Activated CD4-positive, alpha-beta T cell treated with anti-CD3 and anti-CD28 coated beads, Interleukin-2, amount 50 U/mL, for 16 hours (primary cell): Measurements from ENCODE around the gene SELENOW.
"Not testable (repeated sequence)": the region's sequence is repeated elsewhere in the genome, so short reads cannot be mapped to it uniquely, and the experiment has no call there.

Source experiments
- DNase-seq: peaks from one replicate; pipeline ENCODE4 v3.0.0-alpha.2; 2020

Gene SELENOW

GRCh38 chr19:47786566-47786965 is 8.1 kb downstream of the SELENOW start:
- DNase-seq, result no peak

GRCh38 chr19:47787307-47787706 is 8.8 kb downstream of the SELENOW start:
- not testable (repeated sequence) for DNase-seq

- not testable (repeated sequence) for DNase-seq
Measured at GRCh38 chr19:47789811-47790210, 11.3 kb downstream of the SELENOW start.

GRCh38 chr19:47790398-47790814 is 11.9 kb downstream of the SELENOW start:
- DNase-seq, result peak; percentile 85

- DNase-seq, result no peak
Measured at GRCh38 chr19:47792616-47793015, 14.1 kb downstream of the SELENOW start.

- DNase-seq, result no peak
Measured at GRCh38 chr19:47794526-47794925, 16.0 kb downstream of the SELENOW start.

GRCh38 chr19:47796785-47797184 is 18.3 kb downstream of the SELENOW start:
- DNase-seq, result no peak

GRCh38 chr19:47797996-47798903 is 19.7 kb downstream of the SELENOW start:
- DNase-seq, result no peak

GRCh38 chr19:47798904-47799266 is 20.4 kb downstream of the SELENOW start:
- no peak for DNase-seq

- DNase-seq, result no peak
Measured at GRCh38 chr19:47801270-47801669, 22.8 kb downstream of the SELENOW start.

- DNase-seq, result no peak
Measured at GRCh38 chr19:47802521-47803043, 24.1 kb downstream of the SELENOW start.

GRCh38 chr19:47803148-47803547 is 24.6 kb downstream of the SELENOW start:
- DNase-seq, result not testable (repeated sequence)

GRCh38 chr19:47803671-47804070 is 25.2 kb downstream of the SELENOW start:
- DNase-seq, result not testable (repeated sequence)

- not testable (repeated sequence) for DNase-seq
Measured at GRCh38 chr19:47804451-47804850, 25.9 kb downstream of the SELENOW start, which contains the start of gene TPRX1. Gene TPRX1 (minus strand): TSS chr19:47804551. CDS start chr19:47804539, 12 bp downstream.

GRCh38 chr19:47805313-47805712 is 26.8 kb downstream of the SELENOW start:
- DNase-seq, result no peak

GRCh38 chr19:47806435-47806834 is 27.9 kb downstream of the SELENOW start:
- DNase-seq, result no peak

GRCh38 chr19:47813304-47813994 is 34.9 kb downstream of the SELENOW start:
- peak; percentile 77 for DNase-seq

- no peak for DNase-seq
Measured at GRCh38 chr19:47813995-47814328, 35.5 kb downstream of the SELENOW start.

GRCh38 chr19:47816270-47816669 is 37.8 kb downstream of the SELENOW start:
- DNase-seq, result not testable (repeated sequence)

GRCh38 chr19:47818221-47818620 is 39.7 kb downstream of the SELENOW start:
- not testable (repeated sequence) for DNase-seq

GRCh38 chr19:47819858-47820257 is 41.4 kb downstream of the SELENOW start:
- no peak for DNase-seq

- no peak for DNase-seq
Measured at GRCh38 chr19:47820410-47820809, 41.9 kb downstream of the SELENOW start.

GRCh38 chr19:47821460-47822020 is 43.0 kb downstream of the SELENOW start, which contains the start of gene CRX:
Gene CRX (plus strand): TSS chr19:47821937. CDS start chr19:47834444, 12,507 bp downstream.
- no peak for DNase-seq
